ENCODE results near the gene RGL1.
A peak's percentile ranks its signal among the peaks of the same experiment; 100 is the strongest.

The RGL1 gene

DNA sequence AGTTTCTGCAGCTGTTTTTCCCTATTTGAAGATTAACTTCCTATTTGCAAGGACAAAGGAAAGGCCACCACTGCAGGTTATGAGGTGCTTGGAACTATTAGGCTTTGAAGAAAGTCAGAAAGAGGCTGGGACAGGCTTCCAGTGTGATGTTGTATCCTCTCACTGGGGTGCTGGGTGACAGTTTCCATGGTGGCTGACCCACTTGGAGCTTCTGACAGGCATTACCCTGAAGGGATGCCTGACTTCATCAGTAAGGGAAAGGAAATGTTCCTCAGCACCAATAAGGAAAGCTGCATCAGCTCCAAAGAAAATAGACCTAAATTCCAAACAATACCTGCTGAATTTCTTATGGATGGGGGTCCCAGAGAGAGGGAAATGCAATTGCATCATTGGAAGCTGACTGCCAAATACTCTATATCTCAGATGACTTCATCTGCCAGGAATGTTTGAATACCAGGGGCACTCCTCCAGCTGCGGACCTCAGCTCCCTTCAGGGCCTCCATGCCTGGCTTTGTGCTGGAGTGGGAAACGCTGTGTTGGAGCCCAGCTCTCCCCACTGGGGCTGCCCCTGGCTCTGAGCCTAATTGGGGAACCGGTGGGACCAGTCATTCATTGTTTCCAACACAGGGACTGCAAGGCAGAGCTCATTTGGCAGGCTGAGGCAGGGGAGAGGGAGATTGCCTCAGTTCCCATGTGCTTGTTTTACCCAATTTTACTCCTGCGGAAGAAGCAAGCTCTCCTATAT, 76.6 kb downstream of the RGL1 start:
- H3K36me3 ChIP-seq, result no peaks in the 10 kb centered on the region
- no peak overlapping the region for H3K4me3 ChIP-seq (ENCODE audit: low read depth in 1 of 2, low read length in 1 of 2)
- peaks cover 35 to 38% of the 10 kb centered on the region in 2 experiments for H3K4me1 ChIP-seq (ENCODE audit: control insufficient read depth in 1 of 2, insufficient read depth in 1 of 2, low read depth in 1 of 2, low read length in 1 of 2)
- TF ChIP-seq, protein P1, sequence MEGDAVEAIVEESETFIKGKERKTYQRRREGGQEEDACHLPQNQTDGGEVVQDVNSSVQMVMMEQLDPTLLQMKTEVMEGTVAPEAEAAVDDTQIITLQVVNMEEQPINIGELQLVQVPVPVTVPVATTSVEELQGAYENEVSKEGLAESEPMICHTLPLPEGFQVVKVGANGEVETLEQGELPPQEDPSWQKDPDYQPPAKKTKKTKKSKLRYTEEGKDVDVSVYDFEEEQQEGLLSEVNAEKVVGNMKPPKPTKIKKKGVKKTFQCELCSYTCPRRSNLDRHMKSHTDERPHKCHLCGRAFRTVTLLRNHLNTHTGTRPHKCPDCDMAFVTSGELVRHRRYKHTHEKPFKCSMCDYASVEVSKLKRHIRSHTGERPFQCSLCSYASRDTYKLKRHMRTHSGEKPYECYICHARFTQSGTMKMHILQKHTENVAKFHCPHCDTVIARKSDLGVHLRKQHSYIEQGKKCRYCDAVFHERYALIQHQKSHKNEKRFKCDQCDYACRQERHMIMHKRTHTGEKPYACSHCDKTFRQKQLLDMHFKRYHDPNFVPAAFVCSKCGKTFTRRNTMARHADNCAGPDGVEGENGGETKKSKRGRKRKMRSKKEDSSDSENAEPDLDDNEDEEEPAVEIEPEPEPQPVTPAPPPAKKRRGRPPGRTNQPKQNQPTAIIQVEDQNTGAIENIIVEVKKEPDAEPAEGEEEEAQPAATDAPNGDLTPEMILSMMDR (IDR thresholded peaks at IDR 0.05), result no peak
- H3K9me3 ChIP-seq, result no peaks in the 10 kb centered on the region
- peak overlapping the region; percentile 46 for H3K27ac ChIP-seq
- no peaks in the 10 kb centered on the region for H3K27me3 ChIP-seq

DNA sequence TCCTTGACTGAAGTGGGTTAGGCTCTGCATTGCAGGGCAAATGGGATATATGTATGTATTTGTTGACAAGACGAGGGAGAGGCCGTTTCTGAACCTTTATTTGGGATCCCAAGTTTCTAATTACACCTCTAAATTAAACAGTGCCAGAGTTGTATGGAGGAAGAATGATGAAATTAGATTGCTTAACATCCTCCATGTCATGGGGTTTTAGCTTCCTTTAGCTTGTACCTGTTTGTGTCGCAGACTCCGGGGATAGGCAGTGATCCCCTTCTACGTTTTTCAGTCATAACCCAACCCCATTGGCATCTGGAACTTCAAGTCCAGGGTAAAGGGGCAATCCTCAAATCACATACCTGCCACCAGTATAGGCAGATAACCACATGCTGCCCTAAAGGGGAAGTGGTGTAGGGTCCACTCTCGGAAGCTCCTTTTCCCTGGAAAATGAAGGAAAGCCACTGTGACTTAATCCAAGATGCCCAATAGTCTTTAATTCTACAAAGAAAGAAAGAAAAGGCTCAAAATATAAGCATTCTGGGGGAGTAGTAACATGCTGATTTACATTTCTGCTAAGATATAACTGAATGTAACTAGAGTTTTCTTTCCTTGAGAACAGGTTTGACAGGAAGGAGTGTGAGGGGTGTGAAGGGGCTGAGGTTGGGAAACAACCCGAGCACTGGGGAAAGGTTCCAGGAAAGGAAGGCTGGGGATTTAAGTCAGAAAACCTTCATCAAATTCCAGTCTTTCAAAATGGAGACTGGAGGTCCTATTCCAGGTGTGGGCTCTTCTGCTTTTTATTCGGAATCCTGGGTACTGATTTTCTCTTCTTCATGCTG, 77.6 kb downstream of the RGL1 start:
- no peaks in the 10 kb centered on the region for H3K27me3 ChIP-seq
- no peaks in the 10 kb centered on the region for H3K9me3 ChIP-seq
- TF ChIP-seq, protein P1 (IDR thresholded peaks at IDR 0.05), result no peak
- H3K4me3 ChIP-seq (ENCODE audit: low read depth in 1 of 2, low read length in 1 of 2), result peak overlapping the region; percentile 30 to 33
- H3K27ac ChIP-seq, result peak overlapping the region; percentile 46
- peaks cover 35 to 38% of the 10 kb centered on the region in 2 experiments for H3K4me1 ChIP-seq (ENCODE audit: control insufficient read depth in 1 of 2, insufficient read depth in 1 of 2, low read depth in 1 of 2, low read length in 1 of 2)
- no peaks in the 10 kb centered on the region for H3K36me3 ChIP-seq

DNA sequence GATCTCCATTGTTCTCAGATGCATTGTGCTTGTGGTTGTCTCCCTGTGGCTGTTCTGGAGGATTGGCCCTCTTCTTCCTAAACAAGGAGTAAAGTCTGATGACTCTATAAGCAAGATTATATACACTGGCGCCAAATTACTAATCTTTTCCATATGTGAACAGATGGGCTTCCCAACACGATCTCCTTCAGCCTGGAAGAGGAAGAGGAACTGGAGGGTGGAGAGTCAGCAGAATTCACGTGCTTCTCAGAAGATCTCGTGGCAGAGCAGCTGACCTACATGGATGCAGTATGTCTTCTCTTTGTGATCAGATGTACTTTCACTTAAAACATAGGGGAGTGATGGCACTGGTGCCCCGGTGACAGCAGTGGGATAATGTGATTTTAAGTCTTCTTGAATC, 78.7 kb downstream of the RGL1 start:
- H3K4me1 ChIP-seq (ENCODE audit: control insufficient read depth in 1 of 2, insufficient read depth in 1 of 2, low read depth in 1 of 2, low read length in 1 of 2), result peaks cover 35 to 38% of the 10 kb centered on the region in 2 experiments
- no peaks in the 10 kb centered on the region for H3K9me3 ChIP-seq
- no peaks in the 10 kb centered on the region for H3K36me3 ChIP-seq
- H3K27ac ChIP-seq, result peak overlapping the region; percentile 11
- H3K4me3 ChIP-seq (ENCODE audit: low read depth in 1 of 2, low read length in 1 of 2), result no peak overlapping the region
- H3K27me3 ChIP-seq, result no peaks in the 10 kb centered on the region
- TF ChIP-seq, protein P1 (IDR thresholded peaks at IDR 0.05), result no peak

DNA sequence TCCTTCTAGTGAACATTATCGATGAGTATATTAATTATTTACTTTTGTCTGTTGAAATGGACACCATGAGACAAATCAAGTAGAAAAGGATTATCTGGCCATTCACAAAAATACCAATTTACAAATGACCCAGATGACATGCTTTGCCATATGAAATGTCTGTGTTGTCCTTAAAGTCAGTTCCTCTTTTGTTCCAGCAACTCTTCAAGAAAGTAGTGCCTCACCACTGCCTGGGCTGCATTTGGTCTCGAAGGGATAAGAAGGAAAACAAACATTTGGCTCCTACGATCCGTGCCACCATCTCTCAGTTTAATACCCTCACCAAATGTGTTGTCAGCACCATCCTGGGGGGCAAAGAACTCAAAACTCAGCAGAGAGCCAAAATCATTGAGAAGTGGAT, 79.6 kb downstream of the RGL1 start:
- Histone ChIP-seq H3K36me3 (no peaks in the 10 kb centered on the region), H3K27me3 (no peaks in the 10 kb centered on the region), H3K4me1 (ENCODE audit: control insufficient read depth in 1 of 2, insufficient read depth in 1 of 2, low read depth in 1 of 2, low read length in 1 of 2) (peaks cover 35 to 38% of the 10 kb centered on the region in 2 experiments), H3K27ac (no peak overlapping the region), H3K4me3 (ENCODE audit: low read depth in 1 of 2, low read length in 1 of 2) (no peak overlapping the region), H3K9me3 (no peaks in the 10 kb centered on the region)
- TF ChIP-seq, protein P1 (IDR thresholded peaks at IDR 0.05), result no peak

DNA sequence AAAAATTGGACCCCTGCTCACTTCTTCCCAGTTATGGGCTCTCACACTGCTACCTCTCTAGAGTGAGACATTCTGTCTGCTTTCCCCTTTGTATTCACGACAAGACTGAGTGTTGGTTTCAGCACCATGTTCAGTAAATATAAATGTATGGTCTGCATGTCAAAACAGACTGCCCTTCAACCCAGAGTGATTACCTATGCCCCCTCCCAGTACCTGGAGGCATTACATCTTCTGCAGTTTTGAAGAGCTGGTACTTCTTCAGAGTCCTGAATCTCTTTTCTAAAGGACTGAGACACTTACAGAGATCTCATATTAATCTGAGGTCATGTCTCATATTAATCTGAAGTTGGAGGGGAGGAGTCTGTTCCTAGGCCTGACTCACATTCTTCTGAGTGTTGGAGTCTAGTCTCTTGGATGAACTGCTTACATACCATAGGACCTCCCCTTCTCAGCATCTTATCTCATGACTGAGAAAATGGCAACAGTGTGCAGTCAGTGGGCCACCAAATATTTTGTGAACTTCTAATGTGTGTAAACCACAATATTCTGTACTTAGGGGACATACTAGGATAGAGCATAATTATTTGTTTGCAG, 80.3 kb downstream of the RGL1 start:
- no peaks in the 10 kb centered on the region for H3K9me3 ChIP-seq
- peaks cover 35 to 37% of the 10 kb centered on the region in 2 experiments for H3K4me1 ChIP-seq (ENCODE audit: control insufficient read depth in 1 of 2, insufficient read depth in 1 of 2, low read depth in 1 of 2, low read length in 1 of 2)
- H3K36me3 ChIP-seq, result no peaks in the 10 kb centered on the region
- H3K27me3 ChIP-seq, result no peaks in the 10 kb centered on the region
- TF ChIP-seq, protein P1 (IDR thresholded peaks at IDR 0.05), result no peak
- H3K4me3 ChIP-seq (ENCODE audit: low read depth in 1 of 2, low read length in 1 of 2), result no peak overlapping the region
- H3K27ac ChIP-seq, result no peak overlapping the region
